ENCODE data around the gene SH3PXD2A. TPM values are rescaled to one million over a fixed set of nuclear protein-coding genes. Genes with fewer than 3 reads are reported as not detected.
"Not testable (repeated sequence)": the region's sequence is repeated elsewhere in the genome, so short reads cannot be mapped to it uniquely, and the experiment has no call there.

SH3PXD2A gene
- total RNA-seq, 1 experiment from 2014 or later: 3.4 TPM

- not testable (repeated sequence) for DNase-seq (ENCODE audit: low read depth)
Measured at GRCh38 chr10:103607051-103607450, 248.3 kb downstream of the SH3PXD2A start.

GRCh38 chr10:103606097-103606438, 249.3 kb downstream of the SH3PXD2A start:
- DNase-seq (ENCODE audit: low read depth): not testable (repeated sequence)

- peak; percentile 26 for DNase-seq (ENCODE audit: low read depth)
Measured at GRCh38 chr10:103605359-103606096, 249.8 kb downstream of the SH3PXD2A start.

DNA sequence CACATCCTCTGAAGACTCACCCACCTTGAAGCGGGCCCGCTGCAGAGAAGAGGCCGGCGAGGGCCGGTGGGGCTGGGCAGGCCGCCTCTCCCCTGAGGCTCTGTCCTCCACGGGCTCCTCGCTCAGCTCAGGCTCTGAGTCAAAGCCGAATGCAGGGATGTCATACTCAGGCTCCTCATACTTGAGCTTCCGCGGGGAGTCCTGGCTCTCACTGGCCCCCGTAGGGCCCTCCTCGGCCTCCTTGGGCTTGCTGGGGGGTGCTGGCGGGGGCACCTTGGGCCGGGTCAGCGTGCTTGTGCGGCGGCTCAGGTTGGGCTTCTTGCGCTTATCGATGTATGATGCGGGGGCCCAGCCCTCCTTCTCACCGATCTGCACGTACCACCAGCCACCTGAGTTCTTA, 252.0 kb downstream of the SH3PXD2A start:
- no peak for DNase-seq (ENCODE audit: low read depth)

DNA sequence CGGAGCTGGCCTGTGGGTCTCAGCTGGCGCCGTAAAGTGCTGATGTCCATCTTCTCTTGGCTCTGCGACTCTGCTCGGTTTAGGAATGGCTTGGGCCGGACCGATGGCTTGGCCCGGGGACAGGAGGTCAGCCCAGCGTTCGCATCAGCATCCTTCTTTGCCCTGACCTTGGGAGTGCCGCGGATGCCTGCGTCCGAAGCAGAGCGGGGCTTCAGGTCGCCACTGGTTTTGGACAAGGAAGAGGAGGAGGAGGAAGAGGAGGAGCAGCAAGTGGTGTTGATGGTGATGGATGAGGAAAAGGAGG, 252.6 kb downstream of the SH3PXD2A start:
- no peak for DNase-seq (ENCODE audit: low read depth)

DNA sequence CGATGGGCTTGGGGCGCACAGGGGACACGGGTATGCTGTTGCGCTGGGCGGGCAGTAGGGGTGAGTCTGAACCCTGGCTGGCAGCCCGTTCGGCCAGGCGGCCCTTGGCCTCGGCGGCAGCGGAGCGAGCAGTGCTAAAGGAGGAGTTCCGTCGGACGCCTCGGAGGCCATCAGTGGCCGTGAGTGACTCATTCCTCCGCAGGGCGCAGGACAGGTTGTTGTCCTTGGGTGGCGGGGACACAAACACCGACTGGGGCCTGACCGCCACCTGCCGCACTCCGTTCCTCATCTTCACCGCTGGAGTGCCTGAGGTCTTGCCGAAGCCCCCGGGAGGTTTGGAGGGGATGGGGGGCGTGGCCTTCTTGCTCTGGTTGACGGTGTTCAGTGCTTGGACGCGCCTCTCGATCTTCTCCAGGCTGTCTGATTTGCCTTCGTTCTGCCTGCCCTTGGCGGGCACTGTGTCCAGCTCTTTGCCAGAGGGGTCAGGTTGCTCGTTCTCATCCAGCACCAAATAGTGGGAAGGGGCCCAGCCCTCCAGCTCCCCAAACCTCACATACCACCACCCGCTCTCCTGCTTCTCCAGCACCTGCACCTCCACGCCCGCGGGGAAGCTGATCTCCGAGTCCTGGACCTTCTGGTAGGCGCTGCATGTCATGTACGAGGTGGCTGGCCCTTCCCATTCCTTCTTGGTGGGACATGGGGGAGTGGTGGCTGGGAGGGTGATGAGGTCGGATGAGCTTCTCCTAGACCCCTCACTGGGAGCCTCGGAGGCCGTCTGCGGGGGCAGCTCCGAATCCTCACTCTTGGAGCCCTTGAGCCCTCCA, 253.1 kb downstream of the SH3PXD2A start:
- DNase-seq (ENCODE audit: low read depth): no peak

- no peak for DNase-seq (ENCODE audit: low read depth)
Measured at GRCh38 chr10:103600956-103601569, 254.3 kb downstream of the SH3PXD2A start.

GRCh38 chr10:103600325-103600724, 255.1 kb downstream of the SH3PXD2A start:
- no peak for DNase-seq (ENCODE audit: low read depth)

GRCh38 chr10:103599907-103600306, 255.5 kb downstream of the SH3PXD2A start:
- no peak for DNase-seq (ENCODE audit: low read depth)

DNA sequence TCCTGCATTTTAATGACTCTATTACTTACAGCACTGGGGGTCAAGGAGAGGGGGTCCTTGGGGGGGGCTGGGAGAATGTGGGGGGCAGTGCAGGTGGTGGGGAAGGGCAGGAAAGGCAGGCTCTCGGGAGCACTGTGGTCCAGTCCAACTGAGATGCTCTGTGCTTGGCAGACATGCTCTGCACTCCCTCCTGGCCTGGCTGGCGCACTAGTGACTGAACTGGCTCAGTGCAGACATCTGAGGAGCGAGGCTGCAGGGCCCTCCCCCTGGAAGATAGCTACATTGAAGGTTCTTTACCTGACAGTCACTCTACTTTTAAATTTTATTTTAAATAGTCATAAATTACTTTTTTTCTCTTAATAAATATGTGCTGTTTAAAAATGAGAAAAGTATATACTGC, 256.2 kb downstream of the SH3PXD2A start:
- DNase-seq (ENCODE audit: low read depth): no peak

GRCh38 chr10:103598654-103599115, 256.7 kb downstream of the SH3PXD2A start:
- DNase-seq (ENCODE audit: low read depth): peak; percentile 57

DNA sequence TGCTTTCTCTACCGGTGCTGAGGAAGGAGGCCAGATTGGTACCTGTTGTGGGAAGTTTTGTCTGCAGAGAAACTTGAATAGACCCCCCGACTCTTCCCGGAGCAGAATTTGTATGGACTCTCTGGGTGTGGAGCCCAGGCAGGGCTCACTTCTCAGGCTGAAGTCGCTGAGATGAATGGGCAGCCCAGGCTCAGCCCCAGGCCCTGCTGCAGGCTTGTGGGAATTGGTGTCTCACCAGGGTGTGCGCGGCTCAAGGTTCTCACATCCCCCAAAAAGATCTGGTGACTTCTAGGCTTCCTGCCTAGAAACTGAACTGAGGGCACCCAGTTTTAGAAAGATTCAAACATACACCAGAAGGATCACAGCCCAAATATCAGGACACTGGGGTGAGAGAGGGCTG, 258.4 kb downstream of the SH3PXD2A start:
- no peak for DNase-seq (ENCODE audit: low read depth)

DNA sequence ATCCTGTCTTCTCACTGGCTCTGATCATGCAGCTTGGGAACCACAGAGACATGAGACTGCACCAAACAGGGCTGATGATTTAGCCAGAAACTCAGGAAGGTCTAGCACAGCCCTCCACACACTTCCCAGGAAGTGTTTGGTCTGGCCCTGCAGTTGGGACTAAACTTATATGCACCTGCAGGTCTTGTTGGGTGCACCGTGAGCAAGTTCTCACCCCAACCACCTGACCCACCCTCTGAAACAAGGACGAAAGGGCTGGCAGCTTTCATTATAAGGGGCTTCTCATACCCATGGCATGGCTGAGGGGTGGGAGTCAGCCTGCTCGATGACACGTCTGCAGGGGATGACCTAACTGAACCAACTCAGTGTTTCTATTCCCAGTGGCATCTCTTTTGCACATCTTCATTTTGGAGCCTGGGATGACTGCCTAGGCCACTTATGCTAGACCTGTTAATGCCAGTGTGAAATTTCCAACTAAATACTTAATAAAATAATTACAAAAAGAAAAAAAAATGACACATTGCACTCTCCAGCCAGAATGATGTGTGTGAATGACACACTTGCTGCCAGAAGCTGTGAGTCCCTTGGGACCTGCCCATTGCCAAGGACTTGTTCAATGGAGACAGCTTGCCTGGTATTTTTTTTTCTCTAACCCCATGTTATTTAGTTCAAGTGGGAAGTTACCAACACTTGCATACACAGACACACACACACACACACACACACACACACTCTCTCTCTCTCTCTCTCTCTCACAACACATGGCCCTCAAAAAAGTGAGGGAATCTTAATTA, 259.2 kb downstream of the SH3PXD2A start:
- no peak for DNase-seq (ENCODE audit: low read depth)

DNA sequence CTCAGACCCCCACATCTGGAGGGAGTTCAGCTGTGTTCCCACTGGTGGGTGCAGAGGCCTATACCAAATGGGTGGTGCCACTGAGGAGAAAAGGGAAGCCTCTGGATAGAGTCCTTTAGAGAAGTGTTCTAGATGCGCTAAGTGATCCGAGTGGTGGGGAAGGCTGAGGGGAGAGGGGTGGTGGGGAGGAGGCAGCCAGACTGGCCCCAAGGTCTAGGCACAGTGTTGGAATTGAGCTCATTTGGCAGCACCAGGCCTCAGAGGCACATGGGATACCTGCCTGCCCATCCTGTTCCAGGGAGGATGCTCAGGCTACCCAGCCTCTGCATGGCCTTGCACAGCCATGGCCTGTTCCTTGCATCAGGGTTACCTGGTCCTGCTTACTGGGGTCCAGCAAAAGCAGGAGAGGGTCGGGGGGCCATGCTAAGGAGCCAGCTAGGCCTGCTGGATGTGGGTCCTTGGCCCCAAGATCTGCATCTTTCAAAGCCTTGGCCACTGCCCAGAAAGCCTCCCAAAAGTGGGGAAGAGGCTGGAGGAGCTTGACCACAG, 262.3 kb downstream of the SH3PXD2A start:
- no peak for DNase-seq (ENCODE audit: low read depth)

GRCh38 chr10:103592186-103593021, 263.0 kb downstream of the SH3PXD2A start:
- DNase-seq (ENCODE audit: low read depth): peak; percentile 45

DNA sequence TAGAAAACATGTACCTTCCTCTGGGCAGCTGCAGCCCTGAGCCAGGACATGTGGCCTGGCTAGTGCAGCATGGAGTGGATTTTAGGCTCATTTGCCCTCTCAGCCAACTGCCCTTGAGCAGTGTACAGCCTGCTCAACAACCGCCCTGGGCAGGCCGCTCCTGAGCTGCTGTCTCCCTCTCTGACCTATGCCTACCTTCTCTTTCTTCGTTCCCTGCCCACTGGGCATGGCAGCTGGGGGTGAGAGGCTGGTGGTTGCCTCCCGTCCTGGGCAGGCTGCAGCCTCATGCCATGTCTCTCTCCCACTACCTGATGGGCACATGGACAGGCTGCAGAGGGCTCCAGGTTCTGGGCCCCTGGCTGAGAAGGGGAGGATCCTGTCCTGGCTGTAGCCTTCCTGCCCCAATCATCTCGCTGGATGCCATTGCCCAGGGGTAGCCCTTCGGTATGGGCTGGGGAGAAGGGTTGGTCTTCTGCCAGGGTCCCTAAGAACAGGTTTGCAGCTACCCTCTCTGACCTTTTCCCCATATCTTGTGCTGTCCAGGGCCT, 264.6 kb downstream of the SH3PXD2A start:
- DNase-seq (ENCODE audit: low read depth): no peak

GRCh38 chr10:103590060-103590459, 265.3 kb downstream of the SH3PXD2A start:
- DNase-seq (ENCODE audit: low read depth): no peak

DNA sequence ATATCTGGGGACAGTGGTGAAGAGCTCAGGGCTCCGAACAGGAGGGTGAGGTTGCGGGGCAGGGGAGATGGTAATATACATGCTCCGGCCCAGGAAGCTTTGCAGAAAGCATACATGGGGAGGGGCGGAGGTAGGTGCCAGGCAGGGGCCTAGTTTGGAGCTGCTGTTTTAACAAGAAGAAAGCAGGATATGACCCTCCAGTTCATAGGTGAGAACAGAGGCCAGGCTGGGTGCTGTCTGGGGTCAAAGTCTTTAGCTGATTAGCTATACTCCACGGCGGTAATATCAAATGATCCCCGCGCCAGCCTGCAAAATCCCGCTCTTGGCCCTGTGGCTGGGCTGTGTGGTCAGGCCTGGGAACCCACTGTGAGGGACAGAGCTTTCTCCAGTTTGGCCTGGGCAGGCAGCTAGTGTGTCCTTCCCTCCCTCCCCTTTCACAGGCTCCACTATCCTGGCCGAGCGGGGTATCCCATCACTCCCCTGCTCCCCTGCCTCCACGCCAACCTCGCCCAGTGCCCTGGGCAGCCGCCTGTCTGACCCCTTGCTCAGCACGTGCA, 266.2 kb downstream of the SH3PXD2A start:
- no peak for DNase-seq (ENCODE audit: low read depth)

- no peak for DNase-seq (ENCODE audit: low read depth)
Measured at GRCh38 chr10:103587073-103587472, 268.3 kb downstream of the SH3PXD2A start.

DNA sequence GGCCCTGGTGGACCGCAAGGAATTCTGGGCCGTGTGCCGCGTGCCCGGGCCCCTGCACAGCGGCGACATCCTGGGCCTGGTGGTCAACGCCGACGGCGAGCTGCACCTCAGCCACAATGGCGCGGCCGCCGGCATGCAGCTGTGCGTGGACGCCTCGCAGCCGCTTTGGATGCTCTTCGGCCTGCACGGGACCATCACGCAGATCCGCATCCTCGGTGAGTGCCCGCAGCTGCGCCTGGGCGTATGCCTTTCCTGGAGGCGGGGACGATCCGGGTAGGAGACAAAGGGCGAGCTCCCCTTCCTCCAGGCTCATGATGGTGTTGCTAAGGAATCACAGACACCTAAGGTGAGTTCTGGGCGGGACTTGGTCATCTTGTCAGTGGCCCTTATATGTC, 270.4 kb downstream of the SH3PXD2A start:
- no peak for DNase-seq (ENCODE audit: low read depth)
